HepG2 (cell line): ENCODE results near the gene PPP1R15B. TPM values are rescaled to one million over a fixed set of nuclear protein-coding genes. Genes with fewer than 3 reads are reported as not detected.

Experiments
- ATAC-seq: fragments of 200-7000 bp; cut with Tn5 transposase; 3 replicates; pipeline ENCODE4 v1.9.1; 2020; ENCODE audit warnings: mild to moderate bottlenecking, moderate library complexity
- BruUV-seq: library from RNA; stranded (reverse); fragments of 400-500 nt; replicated peaks from 2 replicates; lab custom pipeline; 2021; lab: Mats Ljungman, UMichigan
- CTCF ChIA-PET: fragments of 300-600 bp; formaldehyde crosslinking; extraction: SDS; loops from one replicate; lab custom pipeline; 2021; ENCODE audit warnings: low total read pairs, inconsistent platforms, low intra/inter-chr PET ratio; lab: Yijun Ruan, JAX
- POLR2A ChIA-PET: fragments of 350-600 bp; sonication (Branson Sonifier 250); formaldehyde crosslinking; loops from one replicate; lab custom pipeline; 2020; ENCODE audit warnings: antibody characterized with exemption, inconsistent platforms; lab: Yijun Ruan, JAX
- DNase-seq: peaks from one replicate; pipeline ENCODE4 v3.0.0-alpha.2; 2015; ENCODE audit warnings: low spot score
- FAIRE-seq: peaks from 3 replicates; lab custom pipeline; 2011; peaks lifted over from hg19 to GRCh38; lab: Jason Lieb, UNC
- H2AFZ ChIP-seq: one replicate; pipeline ENCODE4 v1.6.1; 2011; ENCODE audit warnings: low read length, inconsistent platforms
- H3K27ac ChIP-seq: fragments of 300-600 bp; 3 replicates; pipeline ENCODE4 v1.8.0; 2011; ENCODE audit warnings: mixed run types, mild to moderate bottlenecking, mixed read lengths, low read length, inconsistent platforms; ENCODE audit not compliant: insufficient read depth; ENCODE audit errors: extremely low read length
- H3K27me3 ChIP-seq, 2 experiments: fragments of 200-600 bp in 1 of 2; 2 replicates in 1 of 2; 3 replicates in 1 of 2; pipeline versions ENCODE4 v1.6.0 to v1.8.0; 2011; ENCODE audit warnings: low read length in 2 of 2, mild to moderate bottlenecking in 2 of 2, moderate library complexity in 2 of 2, inconsistent platforms in 1 of 2; ENCODE audit not compliant: insufficient read depth in 2 of 2, control insufficient read depth in 1 of 2
- H3K36me3 ChIP-seq, 2 experiments: fragments of 200-600 bp in 1 of 2; replicated peaks in 1 of 2; 2 replicates in 1 of 2; 3 replicates in 1 of 2; pipeline versions ENCODE4 v1.5.1 to v1.8.0; 2011; ENCODE audit warnings: low read length in 2 of 2, inconsistent platforms in 1 of 2; ENCODE audit not compliant: insufficient read depth in 2 of 2, control insufficient read depth in 1 of 2
- H3K4me1 ChIP-seq: 2 replicates; pipeline ENCODE4 v1.5.1; 2012; ENCODE audit warnings: low read length, inconsistent platforms; ENCODE audit not compliant: insufficient read depth
- H3K4me2 ChIP-seq: 2 replicates; pipeline ENCODE4 v1.6.0; 2011; ENCODE audit warnings: low read depth, low read length, inconsistent platforms
- H3K4me3 ChIP-seq, 3 experiments: fragments of 200-600 bp in 1 of 3; sonication (generic), shearing (Covaris generic) in 1 of 3; replicated peaks in 1 of 3; 2 replicates each; pipeline ENCODE4 v1.5.1; 2011 to 2016; ENCODE audit warnings: low read length in 3 of 3, inconsistent platforms in 2 of 3, low read depth in 2 of 3, mild to moderate bottlenecking in 2 of 3, control low read depth in 1 of 3, mixed read lengths in 1 of 3; ENCODE audit not compliant: insufficient read depth in 1 of 3
- H3K79me2 ChIP-seq: one replicate; pipeline ENCODE4 v1.6.1; 2011; ENCODE audit warnings: low read length, inconsistent platforms; ENCODE audit not compliant: insufficient read depth
- H3K9ac ChIP-seq: 2 replicates; pipeline ENCODE4 v1.6.0; 2011; ENCODE audit warnings: mild to moderate bottlenecking, low read depth, low read length, inconsistent platforms; ENCODE audit not compliant: insufficient read depth
- H3K9me3 ChIP-seq: 2 replicates; pipeline ENCODE4 v1.5.1; 2012; ENCODE audit warnings: mild to moderate bottlenecking, low read length
- H4K20me1 ChIP-seq: 2 replicates; pipeline ENCODE4 v1.6.0; 2011; ENCODE audit warnings: inconsistent platforms, mild to moderate bottlenecking, low read length, moderate library complexity; ENCODE audit not compliant: insufficient read depth
- CSRNP2 ChIP-seq: sonication (generic); formaldehyde crosslinking; conservative IDR thresholded peaks from 2 replicates; pipeline ENCODE4 v1.8.0; 2022; ENCODE audit warnings: low read depth, missing genetic modification reagents
- GMEB1 ChIP-seq: sonication (generic); formaldehyde crosslinking; IDR thresholded peaks from 2 replicates; pipeline ENCODE4 v1.5.1; 2020; ENCODE audit warnings: missing genetic modification reagents, mild to moderate bottlenecking, borderline replicate concordance
- JUN ChIP-seq: sonication (generic); formaldehyde crosslinking; IDR thresholded peaks from 2 replicates; pipeline ENCODE4 v1.4.0; 2020; ENCODE audit warnings: mild to moderate bottlenecking, missing genetic modification reagents
- NONO ChIP-seq, 2 experiments: fragments of 450-650 bp in 1 of 2; sonication (generic) in 1 of 2; formaldehyde crosslinking in 1 of 2; IDR thresholded peaks in 1 of 2; conservative IDR thresholded peaks in 1 of 2; 2 replicates each; pipeline versions ENCODE4 v1.6.1 to v1.8.0; 2017 to 2022; ENCODE audit warnings: mild to moderate bottlenecking in 1 of 2, missing genetic modification reagents in 1 of 2, moderate library complexity in 1 of 2
- PBX3 ChIP-seq: sonication (generic); formaldehyde crosslinking; IDR thresholded peaks from 2 replicates; pipeline ENCODE4 v1.8.1; 2023; ENCODE audit warnings: missing genetic modification reagents, inconsistent platforms, borderline replicate concordance
- SAFB2 ChIP-seq: sonication (generic); formaldehyde crosslinking; IDR thresholded peaks from 2 replicates; pipeline ENCODE4 v1.5.1; 2020; ENCODE audit warnings: missing genetic modification reagents, low read depth, mild to moderate bottlenecking, borderline replicate concordance
- SP5 ChIP-seq: IDR thresholded peaks from 2 replicates; pipeline ENCODE4 v1.6.1; 2016; ENCODE audit warnings: low read depth, borderline replicate concordance
- TBX2 ChIP-seq: sonication (generic); formaldehyde crosslinking; IDR thresholded peaks from 2 replicates; pipeline ENCODE4 v1.5.0; 2020; ENCODE audit warnings: missing genetic modification reagents, mild to moderate bottlenecking, borderline replicate concordance
- TEF ChIP-seq: sonication (generic); formaldehyde crosslinking; IDR thresholded peaks from 2 replicates; pipeline ENCODE4 v1.5.0; 2020; ENCODE audit warnings: missing genetic modification reagents
- ZFP37 ChIP-seq: sonication (generic); formaldehyde crosslinking; IDR thresholded peaks from 2 replicates; pipeline ENCODE4 v1.4.0; 2020; ENCODE audit warnings: missing genetic modification reagents, borderline replicate concordance
- ZFYVE20 ChIP-seq: sonication (generic); formaldehyde crosslinking; IDR thresholded peaks from 2 replicates; pipeline ENCODE4 v1.8.0; 2023; ENCODE audit warnings: low read depth, mild to moderate bottlenecking, moderate library complexity, missing genetic modification reagents, borderline replicate concordance
- ZNF362 ChIP-seq: sonication (generic); formaldehyde crosslinking; IDR thresholded peaks from 2 replicates; pipeline ENCODE4 v1.4.0; 2020; ENCODE audit warnings: missing genetic modification reagents, mild to moderate bottlenecking, borderline replicate concordance
- ZNF547 ChIP-seq: sonication (generic); formaldehyde crosslinking; IDR thresholded peaks from 2 replicates; pipeline ENCODE4 v1.5.1; 2020; ENCODE audit warnings: mild to moderate bottlenecking, missing genetic modification reagents
- ZNF660 ChIP-seq: sonication (generic); formaldehyde crosslinking; IDR thresholded peaks from 2 replicates; pipeline ENCODE4 v1.5.1; 2020; ENCODE audit warnings: mild to moderate bottlenecking, low read depth, missing genetic modification reagents, borderline replicate concordance
- ZSCAN12 ChIP-seq: sonication (generic); formaldehyde crosslinking; IDR thresholded peaks from 2 replicates; pipeline ENCODE4 v1.9.0; 2021; ENCODE audit warnings: mild to moderate bottlenecking, missing genetic modification reagents
- WGBS: methylation state at CpG from one replicate; pipeline ENCODE4 v1.1.6; 2017; ENCODE audit warnings: low lambda C conversion rate; 5-methylcytosine and 5-hydroxymethylcytosine counted together
- in situ Hi-C: cut with HindIII; loops from 2 replicates; pipeline ENCODE4 v1.10.0; 2017; ENCODE audit warnings: low pct_unique_long_range_greater_than_20kb; ENCODE audit not compliant: extremely low pct_ligation_motif_present
- intact Hi-C: fragments of 100-400 bp; cut with micrococcal nuclease; formaldehyde crosslinking; loops from one replicate; pipeline ENCODE4 v1.10.0; 2022; ENCODE audit not compliant: unreplicated experiment
- polyA plus RNA-seq, 8 experiments: library from polyadenylated mRNA; depleted of rRNA in 3 of 8; stranded (reverse) in 7 of 8; unstranded in 1 of 8; fragments of >200 nt; fragmentation: Illumina TruSeq in 4 of 8; extraction: Trizol in 4 of 8; gene quantifications; 2 replicates each; pipeline versions ENCODE4 v1.2.1 to v1.2.3, GENCODE V29; 2011 to 2016; ENCODE audit warnings: low read depth in 4 of 8, missing spikeins in 1 of 8, mixed read lengths in 1 of 8; ENCODE audit not compliant: insufficient read depth in 1 of 8
- total RNA-seq, 5 experiments: library from RNA; depleted of rRNA; stranded (reverse); fragments of >200 nt; fragmentation: Illumina TruSeq; extraction: Trizol; gene quantifications; 2 replicates each; pipeline ENCODE4 v1.2.3, GENCODE V29; 2016; ENCODE audit warnings: low read depth in 1 of 5

PPP1R15B gene
- total and polyA plus RNA-seq, 2 of the 13 experiments (the other 11 are each of a cell fraction or from before 2014, with no cell fraction given) = 13.4 to 23.8 TPM

- TF ChIP-seq GMEB1 (CRISPR knock-in tag) = no peak
- no peak for TF ChIP-seq ZFYVE20 (CRISPR knock-in tag)
- no peak for TF ChIP-seq ZNF362 (CRISPR knock-in tag)
- TF ChIP-seq JUN (CRISPR knock-in tag) = no peak
- no peak for TF ChIP-seq CSRNP2 (CRISPR knock-in tag)
- no peak for TF ChIP-seq NONO (IDR thresholded peaks at IDR 0.05)
- no peak for TF ChIP-seq NONO (CRISPR knock-in tag; conservative IDR thresholded peaks at IDR 0.05)
- TF ChIP-seq, all 625 proteins: peak for 0
These were observed 28.9 kb downstream of the PPP1R15B start (continued) for GRCh38 chr1:204382714-204383083.

- BruUV-seq = no TSS peak
- no peak overlapping the region for H3K4me2 ChIP-seq
- H4K20me1 ChIP-seq = no peaks in the 10 kb centered on the region; the same call in 1 of the 2 replicates
- no peak for FAIRE-seq
- POLR2A ChIA-PET = no interaction called here
- peaks cover 21% of the 10 kb centered on the region for H3K79me2 ChIP-seq
- no peak overlapping the region for H2AFZ ChIP-seq
- no peak for DNase-seq
- in situ Hi-C loops (no loop called here), intact Hi-C loops (no loop called here)
- no peak for ATAC-seq
- H3K9me3 ChIP-seq = no peaks in the 10 kb centered on the region
- no peaks in the 10 kb centered on the region for H3K36me3 ChIP-seq
- H3K4me3 ChIP-seq = no peak overlapping the region
- no peaks in the 10 kb centered on the region; a peak in 1 of 5 replicates for H3K27me3 ChIP-seq
- H3K27ac ChIP-seq = no peak overlapping the region
- CTCF ChIA-PET = no interaction called here
- WGBS = 83% methylated on average over 8 of the region's 8 CpGs
- H3K9ac ChIP-seq = no peak overlapping the region
- peaks cover 64% of the 10 kb centered on the region for H3K4me1 ChIP-seq
- no peak for TF ChIP-seq ZNF547 (CRISPR knock-in tag)
- TF ChIP-seq SP5 (CRISPR knock-in tag) = no peak
- no peak for TF ChIP-seq TEF (CRISPR knock-in tag)
- no peak for TF ChIP-seq TBX2 (CRISPR knock-in tag)
- TF ChIP-seq ZSCAN12 (CRISPR knock-in tag) = no peak
- TF ChIP-seq SAFB2 (CRISPR knock-in tag) = no peak
- no peak for TF ChIP-seq ZFP37 (CRISPR knock-in tag)
- no peak for TF ChIP-seq ZNF660 (CRISPR knock-in tag)
- TF ChIP-seq PBX3 (CRISPR knock-in tag) = no peak
These were observed 31.3 kb downstream of the PPP1R15B start for GRCh38 chr1:204380293-204380831.
